HEK293 (cell line): Measurements from ENCODE around the gene BCORL1.

Source experiments
- CTCF ChIA-PET: fragments of 350-600 bp; formaldehyde crosslinking; extraction: SDS; loops from one replicate; lab custom pipeline; 2021; ENCODE audit warnings: antibody characterized with exemption; lab: Yijun Ruan, JAX
- POLR2A ChIA-PET: fragments of 300-600 bp; formaldehyde crosslinking; extraction: SDS; loops from one replicate; lab custom pipeline; 2020; ENCODE audit warnings: antibody characterized with exemption, inconsistent platforms; lab: Yijun Ruan, JAX
- H3K27ac ChIP-seq: fragments of 200-500 bp; sonication (Bioruptor generic); 2 replicates; pipeline ENCODE4 v1.5.1; 2014; ENCODE audit warnings: low read depth, low read length, control low read depth, inconsistent platforms; ENCODE audit errors: extremely low read depth
- H3K36me3 ChIP-seq, 2 experiments: fragments of 200-500 bp in 1 of 2; sonication (Bioruptor generic) in 1 of 2; 1 replicate in 1 of 2; 2 replicates in 1 of 2; pipeline ENCODE4 v1.5.1; 2014 to 2017; ENCODE audit warnings: inconsistent platforms in 2 of 2, low read length in 2 of 2; ENCODE audit not compliant: control insufficient read depth in 2 of 2, insufficient read depth in 1 of 2
- H3K4me1 ChIP-seq: fragments of 200-500 bp; sonication (Bioruptor generic); 2 replicates; pipeline ENCODE4 v1.5.1; 2014; ENCODE audit warnings: mild to moderate bottlenecking, low read length, inconsistent platforms; ENCODE audit not compliant: control insufficient read depth, insufficient read depth
- H3K4me3 ChIP-seq: 2 replicates; pipeline ENCODE4 v1.5.1; 2011; ENCODE audit warnings: low read depth, mild to moderate bottlenecking, control low read depth, low read length, moderate library complexity
- H3K9me3 ChIP-seq: fragments of 200-500 bp; sonication (Bioruptor generic); 2 replicates; pipeline ENCODE4 v1.5.1; 2014; ENCODE audit warnings: low read depth, low read length, inconsistent platforms; ENCODE audit not compliant: control insufficient read depth, insufficient read depth
- AEBP2 ChIP-seq: fragments of 450-650 bp; formaldehyde crosslinking; IDR thresholded peaks from 2 replicates; pipeline ENCODE4 v1.5.1; 2016; ENCODE audit warnings: missing biosample characterization, missing genetic modification characterization, borderline replicate concordance
- GLI4 ChIP-seq: fragments of 450-650 bp; formaldehyde crosslinking; IDR thresholded peaks from 2 replicates; pipeline ENCODE4 v1.5.1; 2016; ENCODE audit warnings: missing biosample characterization, missing genetic modification characterization
- GLIS1 ChIP-seq: fragments of 450-650 bp; formaldehyde crosslinking; IDR thresholded peaks from 2 replicates; pipeline ENCODE4 v1.5.1; 2016; ENCODE audit warnings: missing biosample characterization, missing genetic modification characterization
- KLF16 ChIP-seq: fragments of 450-650 bp; formaldehyde crosslinking; IDR thresholded peaks from 2 replicates; pipeline ENCODE4 v1.5.1; 2017; ENCODE audit warnings: missing biosample characterization, missing genetic modification characterization
- KLF7 ChIP-seq: fragments of 450-650 bp; formaldehyde crosslinking; IDR thresholded peaks from 2 replicates; pipeline ENCODE4 v1.5.1; 2016; ENCODE audit warnings: missing biosample characterization, missing genetic modification characterization, borderline replicate concordance
- SP7 ChIP-seq: fragments of 450-650 bp; formaldehyde crosslinking; IDR thresholded peaks from 2 replicates; pipeline ENCODE4 v1.5.1; 2016; ENCODE audit warnings: missing biosample characterization, missing genetic modification characterization
- TCF7L2 ChIP-seq: IDR thresholded peaks from 2 replicates; pipeline ENCODE4 v1.6.1; 2011; ENCODE audit warnings: low read depth, mild to moderate bottlenecking, inconsistent platforms, low read length, moderate library complexity, borderline replicate concordance
- ZFP69B ChIP-seq: fragments of 450-650 bp; formaldehyde crosslinking; IDR thresholded peaks from 2 replicates; pipeline ENCODE4 v1.5.1; 2016; ENCODE audit warnings: missing biosample characterization, missing genetic modification characterization
- ZNF155 ChIP-seq: fragments of 450-650 bp; formaldehyde crosslinking; IDR thresholded peaks from 2 replicates; pipeline ENCODE4 v1.5.1; 2016; ENCODE audit warnings: missing biosample characterization, missing genetic modification characterization
- ZNF157 ChIP-seq: fragments of 450-650 bp; formaldehyde crosslinking; IDR thresholded peaks from 2 replicates; pipeline ENCODE4 v1.5.1; 2016; ENCODE audit warnings: missing biosample characterization, missing genetic modification characterization
- ZNF239 ChIP-seq: fragments of 450-650 bp; formaldehyde crosslinking; IDR thresholded peaks from 2 replicates; pipeline ENCODE4 v1.5.1; 2016; ENCODE audit warnings: missing biosample characterization, missing genetic modification characterization
- ZNF248 ChIP-seq: fragments of 450-650 bp; formaldehyde crosslinking; IDR thresholded peaks from 2 replicates; pipeline ENCODE4 v1.5.1; 2017; ENCODE audit warnings: missing biosample characterization, missing genetic modification characterization
- ZNF335 ChIP-seq: fragments of 450-650 bp; formaldehyde crosslinking; conservative IDR thresholded peaks from 2 replicates; pipeline ENCODE4 v1.5.1; 2016; ENCODE audit warnings: missing biosample characterization, missing genetic modification characterization
- ZNF354C ChIP-seq: fragments of 450-650 bp; formaldehyde crosslinking; IDR thresholded peaks from 2 replicates; pipeline ENCODE4 v1.5.1; 2016; ENCODE audit warnings: missing biosample characterization, missing genetic modification characterization, low read depth, borderline replicate concordance
- ZNF426 ChIP-seq: fragments of 450-650 bp; formaldehyde crosslinking; IDR thresholded peaks from 2 replicates; pipeline ENCODE4 v1.5.1; 2017; ENCODE audit warnings: missing biosample characterization, missing genetic modification characterization, mild to moderate bottlenecking, inconsistent platforms, moderate library complexity
- ZNF510 ChIP-seq: fragments of 450-650 bp; formaldehyde crosslinking; IDR thresholded peaks from 2 replicates; pipeline ENCODE4 v1.5.1; 2018; ENCODE audit warnings: mild to moderate bottlenecking, missing genetic modification characterization, missing biosample characterization; ENCODE audit not compliant: insufficient replicate concordance
- ZNF513 ChIP-seq: fragments of 450-650 bp; IDR thresholded peaks from 2 replicates; pipeline ENCODE4 v1.5.1; 2018; ENCODE audit warnings: missing biosample characterization, missing genetic modification characterization
- ZNF560 ChIP-seq: fragments of 450-650 bp; formaldehyde crosslinking; IDR thresholded peaks from 2 replicates; pipeline ENCODE4 v1.5.1; 2017; ENCODE audit warnings: missing biosample characterization, missing genetic modification characterization, borderline replicate concordance
- ZNF580 ChIP-seq: fragments of 450-650 bp; formaldehyde crosslinking; IDR thresholded peaks from 2 replicates; pipeline ENCODE4 v1.5.1; 2016; ENCODE audit warnings: missing biosample characterization, missing genetic modification characterization
- ZNF610 ChIP-seq: fragments of 450-650 bp; formaldehyde crosslinking; IDR thresholded peaks from 2 replicates; pipeline ENCODE4 v1.5.1; 2016; ENCODE audit warnings: missing biosample characterization, missing genetic modification characterization, borderline replicate concordance
- ZNF624 ChIP-seq: fragments of 450-650 bp; formaldehyde crosslinking; IDR thresholded peaks from 2 replicates; pipeline ENCODE4 v1.5.1; 2017; ENCODE audit warnings: missing biosample characterization, missing genetic modification characterization
- ZNF629 ChIP-seq: fragments of 450-650 bp; formaldehyde crosslinking; IDR thresholded peaks from 2 replicates; pipeline ENCODE4 v1.5.1; 2017; ENCODE audit warnings: missing biosample characterization, missing genetic modification characterization
- ZNF664 ChIP-seq: fragments of 450-650 bp; formaldehyde crosslinking; IDR thresholded peaks from 2 replicates; pipeline ENCODE4 v1.5.1; 2016; ENCODE audit warnings: missing biosample characterization, missing genetic modification characterization
- TF ChIP-seq, protein P1 (sequence below): fragments of 450-650 bp; formaldehyde crosslinking; IDR thresholded peaks from 2 replicates; pipeline ENCODE4 v1.5.1; 2016; ENCODE audit warnings: missing biosample characterization, missing genetic modification characterization
- TF ChIP-seq, protein P2 (sequence below): fragments of 450-650 bp; formaldehyde crosslinking; optimal IDR thresholded peaks from 2 replicates; pipeline ENCODE3; 2016; ENCODE audit warnings: missing biosample characterization, mild to moderate bottlenecking, missing genetic modification characterization
- TF ChIP-seq, protein P3 (sequence below): fragments of 450-650 bp; formaldehyde crosslinking; IDR thresholded peaks from 2 replicates; pipeline ENCODE4 v1.5.1; 2017; ENCODE audit warnings: missing biosample characterization, missing genetic modification characterization

The BCORL1 gene

GRCh38 chrX:130086447-130087206, 104.2 kb downstream of the BCORL1 start:
- H3K9me3 ChIP-seq: no peaks in the 10 kb centered on the region
- ChIA-PET CTCF (interaction anchor here (1.8 kb wide), 1 partner anchor 26 kb away, joined by 4 read pairs; no protein-coding TSS in a partner anchor), POLR2A (no interaction called here)
- no peaks in the 10 kb centered on the region; a peak in 1 of 3 replicates for H3K36me3 ChIP-seq
- TF ChIP-seq ZFP69B (tag by site-specific recombination): peak; percentile 33; the same call in 1 of the 2 replicates
- no peak for TF ChIP-seq ZNF664 (tag by site-specific recombination)
- TF ChIP-seq KLF16 (tag by site-specific recombination): no peak
- no peak for TF ChIP-seq SP7
- peak; percentile 64 for TF ChIP-seq GLIS1 (tag by site-specific recombination)
- TF ChIP-seq ZNF155 (tag by site-specific recombination): no peak
- TF ChIP-seq GLI4 (tag by site-specific recombination): no peak
- TF ChIP-seq ZNF426 (tag by site-specific recombination): no peak
- TF ChIP-seq ZNF629: no peak
- TF ChIP-seq ZNF580 (tag by site-specific recombination): no peak
- no peak for TF ChIP-seq ZNF248 (tag by site-specific recombination)
- TF ChIP-seq ZNF560: no peak
- TF ChIP-seq, protein P1, sequence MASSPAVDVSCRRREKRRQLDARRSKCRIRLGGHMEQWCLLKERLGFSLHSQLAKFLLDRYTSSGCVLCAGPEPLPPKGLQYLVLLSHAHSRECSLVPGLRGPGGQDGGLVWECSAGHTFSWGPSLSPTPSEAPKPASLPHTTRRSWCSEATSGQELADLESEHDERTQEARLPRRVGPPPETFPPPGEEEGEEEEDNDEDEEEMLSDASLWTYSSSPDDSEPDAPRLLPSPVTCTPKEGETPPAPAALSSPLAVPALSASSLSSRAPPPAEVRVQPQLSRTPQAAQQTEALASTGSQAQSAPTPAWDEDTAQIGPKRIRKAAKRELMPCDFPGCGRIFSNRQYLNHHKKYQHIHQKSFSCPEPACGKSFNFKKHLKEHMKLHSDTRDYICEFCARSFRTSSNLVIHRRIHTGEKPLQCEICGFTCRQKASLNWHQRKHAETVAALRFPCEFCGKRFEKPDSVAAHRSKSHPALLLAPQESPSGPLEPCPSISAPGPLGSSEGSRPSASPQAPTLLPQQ: peak; percentile 56; the same call in 1 of the 2 replicates
- no peak for TF ChIP-seq ZNF624
- TF ChIP-seq ZNF239 (tag by site-specific recombination): no peak
- no peak for TF ChIP-seq ZNF335 (tag by site-specific recombination)
- TF ChIP-seq ZNF157 (tag by site-specific recombination): no peak
- H3K27ac ChIP-seq: no peak overlapping the region
- H3K4me3 ChIP-seq: no peak overlapping the region
- no peaks in the 10 kb centered on the region for H3K4me1 ChIP-seq

DNA sequence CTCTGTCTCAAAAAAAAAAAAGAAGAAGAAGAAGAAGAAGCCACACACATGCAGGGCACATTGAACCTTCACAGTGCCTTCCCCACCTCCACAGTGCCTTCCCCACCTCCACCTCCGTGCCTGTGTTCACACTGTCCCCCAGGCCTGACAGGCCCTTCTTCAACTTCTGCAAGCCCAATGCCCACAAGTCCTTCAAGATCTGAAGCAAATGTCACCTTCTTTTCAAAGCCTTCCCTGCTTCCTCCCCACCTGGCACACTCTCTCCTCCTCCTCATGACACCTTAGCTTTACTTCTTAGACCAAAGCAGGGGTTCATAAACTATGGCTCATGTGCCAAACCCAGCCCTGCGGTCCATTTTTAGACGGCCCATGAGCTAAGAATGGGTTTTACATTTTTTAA, 107.9 kb downstream of the BCORL1 start:
- Histone ChIP-seq H3K4me3 (no peak overlapping the region), H3K4me1 (no peaks in the 10 kb centered on the region), H3K36me3 (no peaks in the 10 kb centered on the region), H3K27ac (no peak overlapping the region), H3K9me3 (no peaks in the 10 kb centered on the region)
- CTCF ChIA-PET: no interaction called here
- POLR2A ChIA-PET: no interaction called here
- no peak for TF ChIP-seq KLF7
- TF ChIP-seq, protein P2, sequence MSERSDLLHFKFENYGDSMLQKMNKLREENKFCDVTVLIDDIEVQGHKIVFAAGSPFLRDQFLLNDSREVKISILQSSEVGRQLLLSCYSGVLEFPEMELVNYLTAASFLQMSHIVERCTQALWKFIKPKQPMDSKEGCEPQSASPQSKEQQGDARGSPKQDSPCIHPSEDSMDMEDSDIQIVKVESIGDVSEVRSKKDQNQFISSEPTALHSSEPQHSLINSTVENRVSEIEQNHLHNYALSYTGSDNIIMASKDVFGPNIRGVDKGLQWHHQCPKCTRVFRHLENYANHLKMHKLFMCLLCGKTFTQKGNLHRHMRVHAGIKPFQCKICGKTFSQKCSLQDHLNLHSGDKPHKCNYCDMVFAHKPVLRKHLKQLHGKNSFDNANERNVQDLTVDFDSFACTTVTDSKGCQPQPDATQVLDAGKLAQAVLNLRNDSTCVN (tag by site-specific recombination): no peak
- no peak for TF ChIP-seq ZNF354C (tag by site-specific recombination)
- no peak for TF ChIP-seq ZNF513 (tag by site-specific recombination)
- no peak for TF ChIP-seq AEBP2 (tag by site-specific recombination)
- TF ChIP-seq TCF7L2: no peak
- TF ChIP-seq, protein P3, sequence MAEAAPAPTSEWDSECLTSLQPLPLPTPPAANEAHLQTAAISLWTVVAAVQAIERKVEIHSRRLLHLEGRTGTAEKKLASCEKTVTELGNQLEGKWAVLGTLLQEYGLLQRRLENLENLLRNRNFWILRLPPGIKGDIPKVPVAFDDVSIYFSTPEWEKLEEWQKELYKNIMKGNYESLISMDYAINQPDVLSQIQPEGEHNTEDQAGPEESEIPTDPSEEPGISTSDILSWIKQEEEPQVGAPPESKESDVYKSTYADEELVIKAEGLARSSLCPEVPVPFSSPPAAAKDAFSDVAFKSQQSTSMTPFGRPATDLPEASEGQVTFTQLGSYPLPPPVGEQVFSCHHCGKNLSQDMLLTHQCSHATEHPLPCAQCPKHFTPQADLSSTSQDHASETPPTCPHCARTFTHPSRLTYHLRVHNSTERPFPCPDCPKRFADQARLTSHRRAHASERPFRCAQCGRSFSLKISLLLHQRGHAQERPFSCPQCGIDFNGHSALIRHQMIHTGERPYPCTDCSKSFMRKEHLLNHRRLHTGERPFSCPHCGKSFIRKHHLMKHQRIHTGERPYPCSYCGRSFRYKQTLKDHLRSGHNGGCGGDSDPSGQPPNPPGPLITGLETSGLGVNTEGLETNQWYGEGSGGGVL (tag by site-specific recombination): no peak
- no peak for TF ChIP-seq ZNF610 (tag by site-specific recombination)
- TF ChIP-seq ZNF510 (tag by site-specific recombination): no peak
